ENCODE data around the gene PER3. TPM values are rescaled to one million over a fixed set of nuclear protein-coding genes. Genes with fewer than 3 reads are reported as not detected.

Gene PER3
- total RNA-seq, 2 donors from 2014 or later, result 3.9 to 14.1 TPM

DNA sequence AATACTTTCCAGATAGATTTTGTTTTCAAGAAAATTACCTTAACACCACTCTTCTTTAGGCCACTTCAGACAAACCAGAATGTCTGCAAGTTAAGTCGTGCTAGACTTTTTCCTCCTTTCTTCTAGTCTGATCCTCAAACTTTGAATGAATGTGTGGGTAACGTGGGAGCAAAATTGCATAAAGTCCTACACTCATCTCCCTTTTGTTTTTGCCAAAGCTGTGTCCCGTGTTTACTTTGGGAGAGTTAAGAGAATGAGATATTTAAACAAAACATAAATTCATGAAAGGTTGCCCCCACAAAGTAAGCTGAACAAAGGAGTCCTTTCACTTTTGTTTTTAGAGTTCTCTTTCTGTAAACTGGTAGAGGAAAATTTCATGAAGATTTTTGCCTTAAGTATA, 29.9 kb upstream of the PER3 start:
- Histone ChIP-seq H3K36me3 (no peaks in the 10 kb centered on the region), H3K4me3 (no peak overlapping the region), H3K9ac (ENCODE audit: low read depth in 2 of 2, low read length in 2 of 2) (no peak overlapping the region), H3K9me3 (no peaks in the 10 kb centered on the region), H3K4me1 (no peaks in the 10 kb centered on the region), H3K27me3 (no peaks in the 10 kb centered on the region), H3K27ac (no peak overlapping the region)
- no peak for DNase-seq
- TF ChIP-seq, protein P1, sequence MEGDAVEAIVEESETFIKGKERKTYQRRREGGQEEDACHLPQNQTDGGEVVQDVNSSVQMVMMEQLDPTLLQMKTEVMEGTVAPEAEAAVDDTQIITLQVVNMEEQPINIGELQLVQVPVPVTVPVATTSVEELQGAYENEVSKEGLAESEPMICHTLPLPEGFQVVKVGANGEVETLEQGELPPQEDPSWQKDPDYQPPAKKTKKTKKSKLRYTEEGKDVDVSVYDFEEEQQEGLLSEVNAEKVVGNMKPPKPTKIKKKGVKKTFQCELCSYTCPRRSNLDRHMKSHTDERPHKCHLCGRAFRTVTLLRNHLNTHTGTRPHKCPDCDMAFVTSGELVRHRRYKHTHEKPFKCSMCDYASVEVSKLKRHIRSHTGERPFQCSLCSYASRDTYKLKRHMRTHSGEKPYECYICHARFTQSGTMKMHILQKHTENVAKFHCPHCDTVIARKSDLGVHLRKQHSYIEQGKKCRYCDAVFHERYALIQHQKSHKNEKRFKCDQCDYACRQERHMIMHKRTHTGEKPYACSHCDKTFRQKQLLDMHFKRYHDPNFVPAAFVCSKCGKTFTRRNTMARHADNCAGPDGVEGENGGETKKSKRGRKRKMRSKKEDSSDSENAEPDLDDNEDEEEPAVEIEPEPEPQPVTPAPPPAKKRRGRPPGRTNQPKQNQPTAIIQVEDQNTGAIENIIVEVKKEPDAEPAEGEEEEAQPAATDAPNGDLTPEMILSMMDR (IDR thresholded peaks at IDR 0.05), result no peak
- intact Hi-C loops (cut with DNase I), result no loop called here

DNA sequence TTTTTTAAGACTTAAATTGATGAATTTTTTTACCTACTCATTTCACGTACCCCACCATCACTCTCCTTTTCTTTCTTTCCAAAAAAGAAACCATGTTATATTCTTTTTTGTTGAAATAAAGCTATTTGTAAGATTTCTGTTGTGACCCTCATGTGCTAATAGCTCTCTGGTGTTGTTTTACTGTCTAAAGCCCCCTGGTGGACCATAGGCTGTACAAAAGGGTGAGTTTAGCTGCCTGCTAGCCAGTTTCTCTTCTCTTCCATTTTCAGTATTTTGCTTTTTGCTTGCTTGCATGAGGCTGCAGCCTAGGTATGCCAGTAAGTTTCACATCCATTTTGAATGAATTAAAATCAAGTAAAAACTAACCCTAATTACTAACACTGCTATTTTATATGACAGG, 28.6 kb upstream of the PER3 start:
- TF ChIP-seq, protein P1 (IDR thresholded peaks at IDR 0.05), result no peak
- no peaks in the 10 kb centered on the region for H3K9me3 ChIP-seq
- no peak overlapping the region for H3K4me3 ChIP-seq
- intact Hi-C loops (cut with DNase I), result loop anchor here (5.0 kb wide), 1 partner anchor 147 kb away; no protein-coding TSS in a partner anchor
- H3K4me1 ChIP-seq, result no peaks in the 10 kb centered on the region
- no peak for DNase-seq
- H3K27ac ChIP-seq, result no peak overlapping the region
- no peak overlapping the region for H3K9ac ChIP-seq (ENCODE audit: low read depth in 2 of 2, low read length in 2 of 2)
- H3K36me3 ChIP-seq, result no peaks in the 10 kb centered on the region
- H3K27me3 ChIP-seq, result no peaks in the 10 kb centered on the region

DNA sequence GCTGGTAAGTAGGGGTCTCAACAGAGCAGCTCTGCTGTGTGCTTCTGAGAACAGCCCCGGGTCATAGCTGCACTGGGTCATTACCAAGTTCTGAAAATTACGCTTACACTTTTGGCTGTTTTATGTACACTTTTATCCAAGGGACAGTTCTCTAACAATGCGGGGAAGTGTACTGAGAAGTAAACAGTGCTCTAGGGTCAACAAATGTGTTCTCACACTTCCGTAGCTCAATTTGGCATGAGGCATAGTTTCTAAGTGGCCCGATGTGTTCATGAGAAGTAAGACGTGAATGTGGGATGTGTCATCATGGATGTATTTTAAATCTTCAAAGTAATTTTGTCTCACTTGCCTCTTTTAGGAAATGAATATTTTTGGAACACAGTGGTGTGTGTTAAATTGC, 23.8 kb upstream of the PER3 start:
- Histone ChIP-seq H3K4me1 (no peaks in the 10 kb centered on the region), H3K27me3 (no peaks in the 10 kb centered on the region), H3K27ac (no peak overlapping the region), H3K4me3 (no peak overlapping the region), H3K9me3 (no peaks in the 10 kb centered on the region), H3K9ac (ENCODE audit: low read depth in 2 of 2, low read length in 2 of 2) (no peak overlapping the region), H3K36me3 (no peaks in the 10 kb centered on the region)
- TF ChIP-seq, protein P1 (IDR thresholded peaks at IDR 0.05), result no peak
- no peak for DNase-seq
- intact Hi-C loops (cut with DNase I), result no loop called here

DNA sequence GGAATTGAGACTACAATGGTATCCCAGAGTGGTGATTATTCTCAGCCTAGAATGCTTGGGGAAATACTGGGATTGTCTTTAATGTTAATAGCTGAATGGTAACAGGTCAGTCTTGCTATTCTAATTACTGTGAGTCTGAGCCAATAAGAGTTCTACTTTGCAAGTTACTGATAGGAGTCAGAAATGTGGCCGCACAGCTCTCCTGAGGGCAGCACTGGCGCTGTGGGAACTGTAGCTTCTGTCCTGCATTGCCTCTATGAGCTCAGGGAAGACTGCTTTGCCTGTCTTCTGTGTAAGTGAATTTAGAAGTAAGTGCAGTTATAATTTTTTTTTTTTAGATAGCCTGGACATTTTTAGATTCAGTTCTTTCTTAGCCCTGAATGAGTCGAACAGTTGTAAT, 23.0 kb upstream of the PER3 start:
- Histone ChIP-seq H3K27me3 (no peaks in the 10 kb centered on the region), H3K9me3 (no peaks in the 10 kb centered on the region), H3K4me3 (no peak overlapping the region), H3K36me3 (no peaks in the 10 kb centered on the region), H3K4me1 (no peaks in the 10 kb centered on the region), H3K27ac (no peak overlapping the region), H3K9ac (ENCODE audit: low read depth in 2 of 2, low read length in 2 of 2) (no peak overlapping the region)
- intact Hi-C loops (cut with DNase I), result no loop called here
- DNase-seq, result no peak
- TF ChIP-seq, protein P1 (IDR thresholded peaks at IDR 0.05), result no peak

DNA sequence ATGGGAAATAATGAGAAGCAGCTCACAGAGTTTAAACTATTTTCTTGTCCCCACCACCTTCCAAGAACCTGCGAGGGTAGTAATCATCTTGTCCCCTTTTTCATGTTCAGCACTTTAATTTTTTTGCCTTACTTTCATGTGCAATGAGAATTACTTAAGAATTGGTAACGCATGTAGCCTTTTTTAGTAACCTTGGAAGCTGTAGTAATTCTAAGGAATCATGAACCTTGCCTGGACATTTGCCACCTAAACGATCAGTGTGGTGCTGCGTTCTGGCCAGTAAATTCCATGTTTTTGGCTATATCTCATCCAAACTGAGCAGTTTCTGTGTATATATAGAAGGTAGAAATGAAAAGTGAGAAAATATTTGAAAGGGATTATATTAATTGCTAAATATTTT, 16.9 kb upstream of the PER3 start:
- Histone ChIP-seq H3K9me3 (no peaks in the 10 kb centered on the region), H3K4me3 (no peak overlapping the region), H3K4me1 (peaks cover 4% of the 10 kb centered on the region), H3K27me3 (no peaks in the 10 kb centered on the region), H3K36me3 (no peaks in the 10 kb centered on the region), H3K9ac (ENCODE audit: low read depth in 2 of 2, low read length in 2 of 2) (no peak overlapping the region), H3K27ac (no peak overlapping the region)
- DNase-seq, result no peak
- intact Hi-C loops (cut with DNase I), result no loop called here
- TF ChIP-seq, protein P1 (IDR thresholded peaks at IDR 0.05), result no peak

DNA sequence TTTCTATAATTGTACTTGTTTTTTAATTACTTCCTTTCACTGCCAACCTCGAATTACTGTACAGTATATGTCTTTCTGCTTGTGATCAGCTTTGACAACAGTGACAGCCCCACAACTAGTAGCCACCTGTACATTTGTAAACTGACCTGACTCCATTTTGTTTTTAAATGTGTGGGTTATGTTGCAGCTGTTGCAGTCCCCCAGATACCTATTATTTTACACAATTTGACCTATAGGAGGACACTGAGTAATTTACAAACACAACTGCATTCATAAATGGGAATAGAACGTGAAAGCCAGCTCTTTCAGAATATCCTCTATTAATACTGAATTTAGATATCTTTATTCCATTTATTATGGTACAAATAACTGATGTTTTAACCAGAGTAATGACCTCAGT, 15.5 kb upstream of the PER3 start:
- no peak overlapping the region for H3K27ac ChIP-seq
- no peak for DNase-seq
- H3K27me3 ChIP-seq, result no peaks in the 10 kb centered on the region
- H3K4me1 ChIP-seq, result peaks cover 4% of the 10 kb centered on the region
- no peaks in the 10 kb centered on the region for H3K9me3 ChIP-seq
- no peak overlapping the region for H3K4me3 ChIP-seq
- intact Hi-C loops (cut with DNase I), result no loop called here
- TF ChIP-seq, protein P1 (IDR thresholded peaks at IDR 0.05), result no peak
- H3K9ac ChIP-seq (ENCODE audit: low read depth in 2 of 2, low read length in 2 of 2), result no peak overlapping the region
- H3K36me3 ChIP-seq, result no peaks in the 10 kb centered on the region
